SJCRH30 (cell line): ENCODE results near the gene DCUN1D1. TPM values are rescaled to one million over a fixed set of nuclear protein-coding genes. Genes with fewer than 3 reads are reported as not detected.

Source experiments
- DNase-seq, 2 experiments: peaks; one replicate each; pipeline ENCODE4 v3.0.0-alpha.2; 2015 to 2020
- H3K27ac ChIP-seq: fragments of 250-450 bp; sonication (Bioruptor Pico); 2 replicates; pipeline ENCODE4 v1.5.1; 2020; ENCODE audit warnings: mild to moderate bottlenecking, moderate library complexity
- H3K27me3 ChIP-seq: fragments of 250-450 bp; sonication (Bioruptor Pico); 2 replicates; pipeline ENCODE4 v1.5.1; 2020; ENCODE audit warnings: mild to moderate bottlenecking, moderate library complexity
- H3K36me3 ChIP-seq: fragments of 250-450 bp; sonication (Bioruptor Pico); 2 replicates; pipeline ENCODE4 v1.5.1; 2020; ENCODE audit warnings: mild to moderate bottlenecking, moderate library complexity
- H3K4me1 ChIP-seq: fragments of 250-450 bp; sonication (Bioruptor Pico); 2 replicates; pipeline ENCODE4 v1.5.1; 2020; ENCODE audit warnings: mild to moderate bottlenecking, moderate library complexity
- H3K4me3 ChIP-seq: fragments of 250-450 bp; sonication (Bioruptor Pico); 2 replicates; pipeline ENCODE4 v1.5.1; 2020; ENCODE audit warnings: mild to moderate bottlenecking, moderate library complexity
- H3K9me3 ChIP-seq: fragments of 250-450 bp; sonication (Bioruptor Pico); replicated peaks from 2 replicates; pipeline ENCODE4 v1.5.1; 2020; ENCODE audit warnings: mild to moderate bottlenecking, moderate library complexity
- total RNA-seq: library from RNA; depleted of rRNA; stranded (reverse); fragments of >200 nt; shearing (Covaris generic); gene quantifications from 2 replicates; pipeline ENCODE4 v1.2.3, GENCODE V29; 2014

DCUN1D1 gene
- total RNA-seq, 1 experiment from 2014 or later: 34.5 TPM

DNA sequence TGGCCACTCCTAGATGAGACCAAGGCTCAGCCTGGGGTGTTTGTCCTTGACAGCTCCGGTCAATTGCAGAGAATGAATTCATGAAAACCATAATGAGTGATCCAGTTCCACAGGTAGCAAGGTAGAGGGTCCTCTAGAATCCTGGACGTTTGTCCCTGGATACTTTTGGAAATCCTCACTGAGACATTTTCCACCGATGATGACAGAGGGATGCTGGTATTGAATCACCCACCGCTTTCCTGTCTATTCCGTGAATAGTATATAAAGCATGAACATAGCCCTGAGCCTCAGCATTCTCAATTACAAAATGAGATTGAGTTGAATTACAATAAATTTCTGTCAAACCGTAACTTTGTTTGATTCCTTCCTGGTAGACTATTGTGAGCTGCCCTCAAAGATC lies 5.7 kb upstream of the DCUN1D1 start:
- Histone ChIP-seq H3K27ac (no peak overlapping the region), H3K27me3 (no peaks in the 10 kb centered on the region), H3K9me3 (no peaks in the 10 kb centered on the region), H3K4me3 (no peak overlapping the region), H3K4me1 (no peaks in the 10 kb centered on the region; the same call in 1 of the 2 replicates), H3K36me3 (no peaks in the 10 kb centered on the region)
- no peak for DNase-seq

DNA sequence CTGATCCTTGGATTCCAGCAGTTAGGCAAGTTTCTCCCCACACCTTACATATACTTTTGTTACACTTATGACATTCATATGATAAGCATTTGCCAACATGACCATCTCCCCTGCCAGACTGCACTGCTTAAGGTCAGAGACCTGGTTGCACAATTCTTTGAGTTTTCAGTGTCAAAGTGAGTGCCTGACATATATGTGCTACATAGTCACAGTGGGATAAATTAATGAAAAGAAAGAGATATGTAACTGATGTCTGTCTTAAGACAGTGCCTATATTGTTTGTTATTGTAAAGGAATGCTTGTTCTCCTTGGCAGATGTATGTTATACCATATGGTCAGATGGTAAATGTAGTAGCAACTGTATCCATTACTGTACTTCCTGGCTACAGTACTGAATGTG lies 3.5 kb upstream of the DCUN1D1 start:
- Histone ChIP-seq H3K9me3 (no peaks in the 10 kb centered on the region), H3K36me3 (no peaks in the 10 kb centered on the region), H3K4me3 (no peak overlapping the region), H3K27me3 (no peaks in the 10 kb centered on the region), H3K4me1 (no peaks in the 10 kb centered on the region; the same call in 1 of the 2 replicates), H3K27ac (no peak overlapping the region)
- no peak for DNase-seq

DNA sequence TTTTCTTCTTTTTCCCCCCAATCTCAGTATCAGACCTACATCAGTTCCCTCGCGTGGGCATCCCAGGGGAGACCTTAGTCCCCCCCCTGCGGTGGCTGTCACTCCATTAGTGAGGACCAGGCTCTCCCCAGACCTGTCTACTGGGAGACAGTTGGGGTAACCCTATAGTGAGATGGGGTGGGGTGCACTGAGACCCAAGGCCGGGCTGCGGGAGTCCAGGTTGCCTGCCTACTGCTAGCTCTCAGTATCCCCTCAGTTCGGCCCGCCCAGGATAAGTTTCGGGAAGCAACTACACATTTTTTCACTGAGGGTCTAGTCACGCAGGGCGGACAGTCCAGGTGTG lies 671 bp upstream of the DCUN1D1 start:
- Histone ChIP-seq H3K4me1 (peaks cover 5% of the 10 kb centered on the region; the same call in 1 of the 2 replicates), H3K9me3 (no peaks in the 10 kb centered on the region), H3K4me3 (peak overlapping the region; percentile 83), H3K27ac (no peak overlapping the region), H3K27me3 (no peaks in the 10 kb centered on the region), H3K36me3 (no peaks in the 10 kb centered on the region)
- no peak for DNase-seq

DNA sequence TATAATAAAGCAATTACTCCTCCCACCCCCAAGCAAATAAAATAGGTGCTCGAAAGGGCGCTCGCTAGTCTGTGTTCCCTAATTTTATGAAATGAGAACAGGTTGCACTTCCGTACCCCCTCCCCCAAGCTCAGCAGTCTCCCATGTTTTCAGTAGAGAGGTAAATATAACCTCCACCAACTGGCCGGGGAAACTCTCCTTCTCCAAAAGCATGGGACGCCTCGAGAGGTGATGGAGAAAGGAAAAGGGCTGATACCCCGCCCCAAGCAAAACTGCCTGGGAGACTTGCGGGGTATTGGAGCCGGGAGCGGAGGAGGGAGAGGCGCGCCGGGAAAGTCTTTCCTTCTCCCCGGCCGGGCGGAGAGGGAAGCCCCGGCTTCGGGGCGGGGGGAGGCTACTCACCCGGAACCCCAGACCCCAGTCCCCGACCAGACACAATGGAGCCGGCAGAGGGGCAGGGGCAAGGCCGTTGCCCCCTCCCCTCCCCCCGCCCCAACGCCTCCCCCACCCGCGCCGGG lies 605 bp downstream of the DCUN1D1 start:
- Histone ChIP-seq H3K27ac (peak overlapping the region; percentile 46), H3K9me3 (no peaks in the 10 kb centered on the region), H3K4me1 (peaks cover 5% of the 10 kb centered on the region; the same call in 1 of the 2 replicates), H3K27me3 (no peaks in the 10 kb centered on the region), H3K36me3 (no peaks in the 10 kb centered on the region), H3K4me3 (peak overlapping the region; percentile 83)
- DNase-seq: peak; percentile 42 to 53

DNA sequence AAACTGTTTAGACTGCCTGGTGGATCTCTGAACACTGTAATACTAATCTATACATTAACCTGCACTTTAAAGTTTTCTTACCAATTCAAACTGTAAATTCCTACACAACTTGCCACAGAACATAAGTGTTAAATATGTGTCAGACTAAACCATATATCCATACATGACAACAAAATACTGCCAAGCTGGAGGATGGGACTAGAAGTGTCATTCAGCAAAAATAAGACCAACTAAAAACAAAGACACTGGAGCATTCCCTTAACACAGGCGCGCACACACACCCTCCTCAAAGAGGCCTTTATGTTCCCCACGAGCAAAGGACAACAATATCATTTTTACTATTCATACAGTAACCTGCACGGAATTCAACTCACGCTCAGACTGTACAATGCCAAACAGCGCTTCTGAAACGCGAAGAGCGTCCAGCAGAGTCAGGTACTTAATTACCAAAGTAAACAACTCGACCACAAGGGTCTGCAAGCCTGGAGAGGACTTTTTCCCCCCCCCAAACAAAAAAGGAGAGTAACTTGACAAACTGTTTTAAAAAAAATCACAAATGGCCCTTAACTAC lies 1.1 kb downstream of the DCUN1D1 start:
- DNase-seq: peak in 1 of 2 experiments; percentile 20
- H3K27ac ChIP-seq: peak overlapping the region; percentile 46; the same call in 1 of the 2 replicates
- peaks cover 5% of the 10 kb centered on the region; the same call in 1 of the 2 replicates for H3K4me1 ChIP-seq
- peak overlapping the region; percentile 83 for H3K4me3 ChIP-seq
- no peaks in the 10 kb centered on the region for H3K27me3 ChIP-seq
- H3K9me3 ChIP-seq: no peaks in the 10 kb centered on the region
- H3K36me3 ChIP-seq: no peaks in the 10 kb centered on the region

DNA sequence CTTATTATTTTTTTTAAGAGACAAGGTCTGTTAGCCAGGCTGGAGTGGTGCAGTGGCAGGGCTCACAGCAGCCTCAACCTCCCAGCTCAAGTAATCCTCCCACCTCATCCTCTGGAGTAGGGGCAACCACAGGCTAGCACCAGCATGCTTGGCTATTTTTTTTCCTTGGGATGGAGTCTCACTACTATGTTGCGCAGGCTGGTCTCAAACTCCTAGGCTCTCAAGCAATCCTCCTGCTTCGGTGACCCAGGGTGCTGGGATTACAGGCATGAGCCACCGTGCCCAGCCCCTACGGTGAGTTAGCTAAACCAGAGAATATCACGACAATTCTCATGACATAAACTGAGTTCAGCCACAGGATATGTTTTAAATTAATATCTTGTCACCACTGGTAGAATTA lies 2.0 kb downstream of the DCUN1D1 start:
- Histone ChIP-seq H3K27ac (no peak overlapping the region), H3K9me3 (no peaks in the 10 kb centered on the region), H3K4me3 (no peak overlapping the region), H3K4me1 (peaks cover 5% of the 10 kb centered on the region; the same call in 1 of the 2 replicates), H3K36me3 (no peaks in the 10 kb centered on the region), H3K27me3 (no peaks in the 10 kb centered on the region)
- peak in 1 of 2 experiments; percentile 6 for DNase-seq

DNA sequence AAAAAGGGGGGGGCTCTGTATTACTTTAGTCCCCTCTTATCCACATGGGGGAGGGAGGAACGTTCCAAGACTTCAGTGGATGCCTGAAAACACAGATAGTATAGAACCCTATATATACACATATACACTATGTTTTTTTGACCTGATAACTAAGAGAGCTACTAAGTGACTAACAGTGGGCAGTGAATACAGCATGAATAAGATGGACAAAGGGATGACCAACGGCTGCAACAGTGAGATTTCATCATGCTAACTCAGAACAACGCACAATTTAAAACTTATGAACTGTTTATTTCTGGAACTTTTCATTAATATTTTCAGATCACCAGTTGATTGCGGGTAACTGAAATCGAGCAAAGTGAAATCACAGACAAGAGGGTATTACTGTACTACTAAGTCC lies 7.3 kb downstream of the DCUN1D1 start:
- DNase-seq: no peak
- H3K27ac ChIP-seq: no peak overlapping the region
- no peaks in the 10 kb centered on the region; the same call in 1 of the 2 replicates for H3K4me1 ChIP-seq
- no peaks in the 10 kb centered on the region for H3K36me3 ChIP-seq
- no peaks in the 10 kb centered on the region for H3K27me3 ChIP-seq
- H3K9me3 ChIP-seq: no peaks in the 10 kb centered on the region
- no peak overlapping the region for H3K4me3 ChIP-seq

DNA sequence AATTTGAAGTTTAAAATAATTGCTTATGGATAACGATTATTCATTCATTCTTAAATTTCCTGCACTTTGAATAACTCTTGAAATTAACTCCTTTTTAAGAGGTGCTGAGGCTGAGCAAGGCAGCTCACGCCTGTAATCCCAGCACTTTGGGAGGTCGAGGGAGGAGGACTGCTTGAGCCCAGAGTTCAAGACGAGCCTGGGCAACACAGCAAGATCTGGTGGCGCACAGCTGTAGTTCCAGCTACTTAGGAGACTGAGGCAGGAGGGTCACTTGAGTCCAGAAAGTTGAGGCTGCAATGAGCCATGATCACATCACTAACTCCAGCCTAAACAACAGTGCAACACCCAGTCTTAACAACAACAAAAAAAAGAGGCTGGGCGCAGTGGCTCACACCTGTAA lies 8.0 kb downstream of the DCUN1D1 start:
- H3K27ac ChIP-seq: no peak overlapping the region

DNA sequence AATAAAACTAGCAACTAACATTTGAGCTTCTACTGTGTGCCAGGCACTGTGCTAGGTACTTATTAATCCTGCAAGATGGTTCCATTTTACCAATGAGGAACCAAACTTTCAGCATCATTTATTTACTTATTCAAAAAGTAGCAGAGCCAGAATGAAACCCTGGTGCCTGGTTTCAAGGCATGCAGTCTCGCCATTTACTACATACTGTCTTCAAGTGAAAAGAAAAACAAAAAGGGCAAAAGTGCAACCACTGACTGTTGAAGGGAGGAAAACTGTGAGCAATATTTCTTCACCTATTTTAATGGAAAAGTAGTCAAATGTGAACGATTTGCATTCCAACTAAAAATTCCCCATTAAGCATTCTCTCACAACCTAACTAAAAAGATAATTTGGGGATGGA lies 8.7 kb downstream of the DCUN1D1 start:
- no peak for DNase-seq
- Histone ChIP-seq H3K4me1 (no peaks in the 10 kb centered on the region), H3K27me3 (no peaks in the 10 kb centered on the region), H3K4me3 (no peak overlapping the region), H3K9me3 (no peaks in the 10 kb centered on the region), H3K36me3 (no peaks in the 10 kb centered on the region), H3K27ac (no peak overlapping the region)

More for the DNA sequence above, 8.0 kb downstream of the DCUN1D1 start:
- H3K27me3 ChIP-seq: no peaks in the 10 kb centered on the region
- no peaks in the 10 kb centered on the region for H3K9me3 ChIP-seq
- H3K36me3 ChIP-seq: no peaks in the 10 kb centered on the region
- no peaks in the 10 kb centered on the region for H3K4me1 ChIP-seq
- H3K4me3 ChIP-seq: no peak overlapping the region
- no peak for DNase-seq

DNA sequence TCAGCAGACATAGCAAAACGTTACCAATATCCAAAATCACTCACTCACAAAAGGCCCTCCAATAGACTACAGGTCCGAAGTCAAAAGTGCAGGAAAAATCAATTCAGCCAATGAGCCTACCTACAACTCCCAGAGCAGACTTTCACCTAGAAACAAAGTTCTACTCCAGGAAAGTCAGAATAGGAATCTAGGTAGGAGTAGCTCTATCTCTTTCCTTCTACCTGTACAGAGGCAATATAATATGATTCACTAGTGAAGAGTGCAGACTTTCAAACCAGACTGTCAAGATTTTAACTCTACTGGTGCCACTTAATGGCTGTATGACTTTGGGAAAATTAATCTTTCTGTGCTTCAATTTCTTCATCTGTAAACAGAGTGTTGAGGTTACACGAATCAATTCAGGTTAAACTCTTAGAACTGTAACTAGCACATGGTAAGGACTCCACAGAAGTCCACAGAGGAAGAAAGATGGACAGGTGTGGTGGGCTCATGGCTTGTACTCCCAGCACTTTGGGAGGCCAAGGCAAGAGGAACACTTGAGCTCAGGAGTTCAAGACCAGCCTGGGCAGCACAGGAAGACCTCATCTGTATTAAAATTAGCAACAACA lies 9.4 kb downstream of the DCUN1D1 start:
- no peak for DNase-seq
- Histone ChIP-seq H3K4me3 (no peak overlapping the region), H3K27ac (no peak overlapping the region), H3K27me3 (no peaks in the 10 kb centered on the region), H3K36me3 (no peaks in the 10 kb centered on the region), H3K4me1 (no peaks in the 10 kb centered on the region), H3K9me3 (no peaks in the 10 kb centered on the region)

DNA sequence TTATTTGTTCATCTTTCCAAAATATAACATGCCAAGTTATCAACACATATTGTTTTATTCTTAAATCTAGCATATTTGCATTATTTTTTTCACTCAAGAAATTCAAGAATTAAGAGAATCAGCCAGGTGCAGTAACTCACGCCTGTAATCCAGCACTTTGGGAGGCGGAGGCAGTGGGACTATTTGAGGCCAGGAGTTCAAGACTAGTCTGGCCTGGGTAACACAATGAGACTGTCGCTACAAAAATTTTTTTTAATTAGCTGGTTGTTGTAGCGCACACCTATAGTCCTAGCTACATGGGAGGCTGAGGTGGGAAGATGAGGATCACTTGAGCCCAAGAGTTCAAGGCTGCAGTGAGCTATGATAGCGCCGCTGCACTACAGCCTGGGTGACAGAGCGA lies 10.5 kb downstream of the DCUN1D1 start:
- DNase-seq: no peak
- no peak overlapping the region for H3K4me3 ChIP-seq
- H3K36me3 ChIP-seq: peaks cover 3% of the 10 kb centered on the region; the same call in 1 of the 2 replicates
- no peaks in the 10 kb centered on the region for H3K27me3 ChIP-seq
- H3K27ac ChIP-seq: no peak overlapping the region
- no peaks in the 10 kb centered on the region for H3K4me1 ChIP-seq
- no peaks in the 10 kb centered on the region for H3K9me3 ChIP-seq

DNA sequence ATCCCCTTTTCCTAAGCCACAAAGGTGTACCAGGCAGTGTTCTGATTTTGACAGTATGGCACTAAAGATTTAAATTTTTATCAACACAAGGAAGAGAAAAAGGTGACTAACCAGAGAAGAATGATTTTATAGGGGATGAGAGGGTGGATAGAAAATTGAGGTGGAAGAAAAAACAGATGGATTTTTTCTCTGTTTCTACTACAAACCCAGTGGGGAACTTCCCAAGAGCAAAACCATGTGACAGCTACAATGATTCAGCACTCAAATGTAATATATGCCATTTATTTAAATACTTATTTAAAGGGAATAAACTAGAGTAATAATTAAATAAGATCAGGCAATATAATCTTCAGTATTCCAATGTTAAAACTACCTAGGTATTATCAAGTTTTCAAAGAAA lies 11.1 kb downstream of the DCUN1D1 start:
- H3K27me3 ChIP-seq: no peaks in the 10 kb centered on the region
- peaks cover 3% of the 10 kb centered on the region; the same call in 1 of the 2 replicates for H3K36me3 ChIP-seq
- no peaks in the 10 kb centered on the region for H3K9me3 ChIP-seq
- H3K4me1 ChIP-seq: no peaks in the 10 kb centered on the region
- no peak overlapping the region for H3K4me3 ChIP-seq
- no peak overlapping the region for H3K27ac ChIP-seq
- no peak for DNase-seq

DNA sequence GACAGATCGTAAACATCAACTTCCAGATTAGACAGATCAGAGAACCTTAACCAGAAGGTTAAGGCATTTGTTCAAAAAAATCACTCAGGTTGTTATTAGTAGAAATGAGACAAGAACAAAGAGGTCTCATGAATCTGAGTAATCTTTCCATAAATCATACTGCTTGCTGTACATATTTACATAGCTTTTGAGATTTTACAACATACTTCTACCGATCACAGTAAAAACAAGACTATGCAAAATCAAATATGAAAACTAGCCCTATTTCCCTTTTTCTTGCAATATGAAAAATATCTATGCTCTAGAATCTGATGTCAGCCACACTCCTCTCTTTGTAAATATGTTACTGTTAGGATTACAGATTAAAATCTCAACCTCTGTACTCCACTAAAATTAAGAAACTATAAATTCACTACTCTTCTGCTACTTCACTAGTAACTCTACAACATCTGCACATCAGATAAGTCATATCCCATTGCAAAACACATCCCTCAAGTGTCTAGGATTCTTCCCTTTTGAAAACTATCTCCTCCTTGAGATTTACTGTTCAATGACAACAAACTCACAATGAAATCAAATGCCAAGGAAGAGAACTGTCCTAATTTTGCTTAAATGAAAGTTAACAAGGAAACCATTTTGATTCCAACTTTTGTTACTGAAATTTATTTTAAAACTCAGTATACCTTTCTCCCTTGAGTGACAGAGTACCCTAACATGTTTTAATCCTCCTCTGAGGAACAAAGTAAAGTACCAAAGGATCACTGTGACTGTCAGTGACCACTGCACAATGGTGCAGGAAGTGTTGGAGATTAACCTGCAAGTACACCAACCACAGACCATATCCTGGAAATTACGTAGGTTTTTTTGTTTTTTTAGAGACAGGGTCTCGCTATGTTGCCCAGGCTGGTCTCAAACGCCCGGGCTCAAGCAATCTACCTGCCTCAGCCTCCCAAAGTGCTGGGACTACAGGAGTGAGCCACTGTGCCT lies 12.8 kb downstream of the DCUN1D1 start:
- Histone ChIP-seq H3K4me1 (no peaks in the 10 kb centered on the region), H3K9me3 (no peaks in the 10 kb centered on the region), H3K27me3 (no peaks in the 10 kb centered on the region), H3K27ac (no peak overlapping the region), H3K4me3 (no peak overlapping the region), H3K36me3 (peaks cover 3% of the 10 kb centered on the region; the same call in 1 of the 2 replicates)
- DNase-seq: no peak

DNA sequence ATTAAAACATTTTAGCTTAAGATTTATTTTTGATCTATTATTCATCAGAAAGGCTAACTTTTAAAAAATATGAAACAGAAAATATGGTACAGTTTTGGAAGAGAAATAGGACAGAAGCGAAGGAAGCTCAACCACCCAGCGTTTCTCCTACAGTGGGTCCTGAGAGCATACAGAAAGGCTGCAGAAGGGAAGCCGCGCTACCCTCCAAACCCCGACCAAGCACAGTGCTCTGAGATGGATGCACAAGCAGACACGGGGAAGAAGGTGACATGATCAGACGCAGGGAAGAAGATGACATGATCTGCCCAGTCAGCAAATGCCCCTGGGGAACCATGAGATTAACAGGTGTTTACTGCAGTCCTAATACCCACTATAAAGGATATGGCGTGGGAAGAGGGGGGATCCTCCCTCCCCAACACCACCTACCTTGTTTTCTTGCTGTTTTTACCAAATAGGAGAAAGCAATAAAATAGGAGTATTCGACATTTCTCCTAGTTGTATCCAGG lies 14.4 kb downstream of the DCUN1D1 start:
- H3K36me3 ChIP-seq: peaks cover 8% of the 10 kb centered on the region
- no peak overlapping the region for H3K27ac ChIP-seq
- no peaks in the 10 kb centered on the region for H3K9me3 ChIP-seq
- no peaks in the 10 kb centered on the region for H3K27me3 ChIP-seq
- DNase-seq: no peak
- no peaks in the 10 kb centered on the region for H3K4me1 ChIP-seq
- no peak overlapping the region for H3K4me3 ChIP-seq

DNA sequence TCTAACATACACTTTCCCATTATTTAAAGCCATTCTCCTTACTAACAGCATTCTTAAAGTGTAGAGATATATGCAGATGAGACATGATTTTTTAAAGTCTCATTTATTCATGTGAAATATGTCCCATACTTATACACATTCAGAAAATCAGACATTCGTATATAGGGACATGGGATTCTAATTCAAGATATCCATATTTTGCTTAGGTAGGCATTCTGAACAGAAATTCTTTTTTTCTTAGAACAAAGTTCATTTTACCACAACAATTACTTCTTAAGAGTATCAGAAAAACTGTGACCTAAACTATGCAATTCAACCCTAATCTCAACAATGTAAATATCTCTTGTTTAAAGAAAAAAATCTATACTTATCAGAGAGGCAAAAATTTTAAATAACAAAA lies 16.2 kb downstream of the DCUN1D1 start:
- Histone ChIP-seq H3K36me3 (peaks cover 16% of the 10 kb centered on the region), H3K27me3 (no peaks in the 10 kb centered on the region), H3K27ac (no peak overlapping the region), H3K4me1 (no peaks in the 10 kb centered on the region), H3K9me3 (no peaks in the 10 kb centered on the region), H3K4me3 (no peak overlapping the region)
- no peak for DNase-seq
